ENCODE results near the gene RRAGD. TPM values are rescaled to one million over a fixed set of nuclear protein-coding genes. Genes with fewer than 3 reads are reported as not detected.

RRAGD gene, protein sequence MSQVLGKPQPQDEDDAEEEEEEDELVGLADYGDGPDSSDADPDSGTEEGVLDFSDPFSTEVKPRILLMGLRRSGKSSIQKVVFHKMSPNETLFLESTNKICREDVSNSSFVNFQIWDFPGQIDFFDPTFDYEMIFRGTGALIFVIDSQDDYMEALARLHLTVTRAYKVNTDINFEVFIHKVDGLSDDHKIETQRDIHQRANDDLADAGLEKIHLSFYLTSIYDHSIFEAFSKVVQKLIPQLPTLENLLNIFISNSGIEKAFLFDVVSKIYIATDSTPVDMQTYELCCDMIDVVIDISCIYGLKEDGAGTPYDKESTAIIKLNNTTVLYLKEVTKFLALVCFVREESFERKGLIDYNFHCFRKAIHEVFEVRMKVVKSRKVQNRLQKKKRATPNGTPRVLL
- 9.8 TPM for total RNA-seq (ENCODE audit: unreplicated experiment)
- long read RNA-seq, full-length matches to known transcripts = 3 of 4 reads
- long read RNA-seq, partial matches to known transcripts = 1 of 4 reads
- long read RNA-seq, other reads (novel, unspliced or antisense) = 0 of 4 reads

DNA sequence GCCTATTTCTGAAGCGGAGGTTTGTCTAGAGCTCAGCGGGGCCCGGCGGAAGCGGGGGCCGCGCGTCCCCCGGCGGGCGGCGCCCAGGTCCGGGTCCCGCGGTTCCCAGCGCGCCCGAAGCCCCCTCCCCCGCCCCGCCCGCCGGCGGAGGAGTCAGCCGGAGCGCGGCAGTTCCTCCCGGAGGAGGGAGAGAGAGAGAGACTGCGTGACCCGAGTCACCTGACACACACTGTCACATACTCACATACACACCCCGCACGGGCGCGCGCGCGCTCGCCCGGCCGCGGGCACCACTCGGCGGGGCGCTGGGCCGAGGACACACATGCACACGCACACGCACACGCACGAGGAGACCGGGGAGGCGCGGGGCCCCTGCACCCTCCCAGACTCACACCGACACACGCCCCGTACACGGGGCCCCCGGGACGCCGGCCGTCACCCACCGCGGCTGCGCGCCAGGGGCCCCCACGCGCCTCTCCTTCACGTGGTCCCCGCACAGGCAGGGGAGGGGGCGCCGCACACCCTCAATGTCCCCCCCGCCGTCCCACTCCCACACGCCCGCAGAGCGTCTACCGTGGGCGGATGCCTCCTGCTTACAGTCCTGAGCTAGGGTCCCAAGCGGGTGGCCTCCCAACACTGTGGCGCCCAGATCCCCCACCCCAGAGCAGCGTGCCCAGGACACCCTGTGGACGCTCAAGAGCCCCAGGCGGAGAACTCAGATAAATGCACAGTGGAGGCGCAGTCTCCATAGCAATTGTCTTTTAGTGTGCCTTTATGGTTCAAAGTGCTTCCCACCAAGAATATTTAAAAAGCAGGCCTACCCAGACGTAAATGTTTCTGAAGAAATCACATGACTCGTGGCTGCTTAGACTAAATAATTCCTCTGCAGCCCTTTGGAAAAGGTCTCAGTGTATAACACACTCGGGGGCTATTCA, at the start of gene RRAGD:
Gene RRAGD, minus strand, starts transcription at position 203 of the 935 bp plus-strand sequence. CDS start 280 bp downstream, outside the sequence.
- Mint-ChIP-seq H3K27me3 (ENCODE audit: unreplicated experiment) (peaks cover 11% of the 10 kb centered on the region), H3K9me3 (ENCODE audit: unreplicated experiment) (no peaks in the 10 kb centered on the region), H3K27ac (ENCODE audit: unreplicated experiment) (no peak within 1 kb of the TSS), H3K4me1 (ENCODE audit: unreplicated experiment) (peaks cover 12% of the 10 kb centered on the region), H3K36me3 (ENCODE audit: low read depth, unreplicated experiment) (peaks cover under 1% of the 10 kb centered on the region), H3K4me3 (ENCODE audit: unreplicated experiment) (peak within 1 kb of the TSS; percentile 91)
- TF ChIP-seq, protein P1, sequence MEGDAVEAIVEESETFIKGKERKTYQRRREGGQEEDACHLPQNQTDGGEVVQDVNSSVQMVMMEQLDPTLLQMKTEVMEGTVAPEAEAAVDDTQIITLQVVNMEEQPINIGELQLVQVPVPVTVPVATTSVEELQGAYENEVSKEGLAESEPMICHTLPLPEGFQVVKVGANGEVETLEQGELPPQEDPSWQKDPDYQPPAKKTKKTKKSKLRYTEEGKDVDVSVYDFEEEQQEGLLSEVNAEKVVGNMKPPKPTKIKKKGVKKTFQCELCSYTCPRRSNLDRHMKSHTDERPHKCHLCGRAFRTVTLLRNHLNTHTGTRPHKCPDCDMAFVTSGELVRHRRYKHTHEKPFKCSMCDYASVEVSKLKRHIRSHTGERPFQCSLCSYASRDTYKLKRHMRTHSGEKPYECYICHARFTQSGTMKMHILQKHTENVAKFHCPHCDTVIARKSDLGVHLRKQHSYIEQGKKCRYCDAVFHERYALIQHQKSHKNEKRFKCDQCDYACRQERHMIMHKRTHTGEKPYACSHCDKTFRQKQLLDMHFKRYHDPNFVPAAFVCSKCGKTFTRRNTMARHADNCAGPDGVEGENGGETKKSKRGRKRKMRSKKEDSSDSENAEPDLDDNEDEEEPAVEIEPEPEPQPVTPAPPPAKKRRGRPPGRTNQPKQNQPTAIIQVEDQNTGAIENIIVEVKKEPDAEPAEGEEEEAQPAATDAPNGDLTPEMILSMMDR (IDR thresholded peaks at IDR 0.05; ENCODE audit: unreplicated experiment) = no peak
- peak; percentile 30 for DNase-seq (ENCODE audit: low spot score)

- TF ChIP-seq, protein P1 (IDR thresholded peaks at IDR 0.05; ENCODE audit: unreplicated experiment) = no peak
- no peak for DNase-seq (ENCODE audit: low spot score)
- Mint-ChIP-seq H3K9me3 (ENCODE audit: unreplicated experiment) (no peaks in the 10 kb centered on the region), H3K4me3 (ENCODE audit: unreplicated experiment) (no peak overlapping the region), H3K27ac (ENCODE audit: unreplicated experiment) (no peak overlapping the region), H3K36me3 (ENCODE audit: low read depth, unreplicated experiment) (peaks cover 8% of the 10 kb centered on the region), H3K4me1 (ENCODE audit: unreplicated experiment) (peaks cover 14% of the 10 kb centered on the region), H3K27me3 (ENCODE audit: unreplicated experiment) (no peaks in the 10 kb centered on the region)
Observed at GRCh38 chr6:89460713-89461112, 48.6 kb upstream of the RRAGD start.

DNA sequence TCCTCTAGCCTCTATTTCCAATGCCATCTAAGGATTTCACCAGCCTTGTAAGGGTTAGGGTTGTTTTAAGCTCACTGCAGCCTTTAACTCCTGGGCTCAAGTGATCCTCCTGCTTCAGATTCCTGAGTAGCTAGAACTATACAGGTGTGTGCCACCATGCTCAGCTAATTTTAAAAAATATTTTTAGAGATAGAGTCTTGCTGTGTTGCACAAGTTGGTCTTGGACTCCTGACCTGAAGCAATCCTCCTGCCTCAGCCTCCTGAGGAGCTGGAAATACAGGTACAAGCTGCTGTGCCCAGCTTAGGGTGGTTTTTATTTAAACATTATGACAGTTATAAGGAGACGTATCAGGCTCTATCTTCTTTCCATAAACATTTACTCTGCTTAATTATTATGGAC, 47.4 kb upstream of the RRAGD start:
- Mint-ChIP-seq H3K27me3 (ENCODE audit: unreplicated experiment) (no peaks in the 10 kb centered on the region), H3K4me1 (ENCODE audit: unreplicated experiment) (peaks cover 10% of the 10 kb centered on the region)
- TF ChIP-seq, protein P1 (IDR thresholded peaks at IDR 0.05; ENCODE audit: unreplicated experiment) = no peak

DNA sequence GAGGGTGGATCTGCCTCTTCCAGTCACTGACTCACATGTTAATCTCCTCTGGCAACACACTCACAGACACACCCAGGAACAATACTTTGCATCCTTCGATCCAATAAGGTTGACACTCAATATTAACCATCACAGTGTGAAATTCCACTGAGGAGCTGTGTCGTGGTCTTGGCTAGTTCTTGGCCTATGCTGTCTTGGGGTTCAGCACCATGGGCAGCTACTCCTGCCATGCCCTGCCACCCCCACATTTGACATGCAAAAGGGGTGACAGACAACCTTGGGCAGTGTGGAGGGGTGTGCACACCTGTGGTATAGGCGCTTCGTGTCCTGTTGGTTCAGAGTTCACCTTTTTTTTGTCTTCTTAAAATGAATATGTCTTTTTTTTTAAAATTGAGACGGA, 46.6 kb upstream of the RRAGD start:
- H3K27ac Mint-ChIP-seq (ENCODE audit: unreplicated experiment) = no peak overlapping the region
- no peak for DNase-seq (ENCODE audit: low spot score)
- no peaks in the 10 kb centered on the region for H3K9me3 Mint-ChIP-seq (ENCODE audit: unreplicated experiment)
- H3K27me3 Mint-ChIP-seq (ENCODE audit: unreplicated experiment) = no peaks in the 10 kb centered on the region
- H3K4me1 Mint-ChIP-seq (ENCODE audit: unreplicated experiment) = peaks cover 5% of the 10 kb centered on the region
- H3K36me3 Mint-ChIP-seq (ENCODE audit: low read depth, unreplicated experiment) = peaks cover 12% of the 10 kb centered on the region
- H3K4me3 Mint-ChIP-seq (ENCODE audit: unreplicated experiment) = no peak overlapping the region
- TF ChIP-seq, protein P1 (IDR thresholded peaks at IDR 0.05; ENCODE audit: unreplicated experiment) = no peak

More for the DNA sequence above, 47.4 kb upstream of the RRAGD start:
- DNase-seq (ENCODE audit: low spot score) = no peak
- no peaks in the 10 kb centered on the region for H3K9me3 Mint-ChIP-seq (ENCODE audit: unreplicated experiment)
- H3K4me3 Mint-ChIP-seq (ENCODE audit: unreplicated experiment) = no peak overlapping the region
- H3K36me3 Mint-ChIP-seq (ENCODE audit: low read depth, unreplicated experiment) = peaks cover 12% of the 10 kb centered on the region
- H3K27ac Mint-ChIP-seq (ENCODE audit: unreplicated experiment) = no peak overlapping the region

All from endothelial cell (in vitro differentiated cells).